ENCODE measurements around the gene SMPD3. TPM values are rescaled to one million over a fixed set of nuclear protein-coding genes. Genes with fewer than 3 reads are reported as not detected.
A peak's percentile ranks its signal among the peaks of the same experiment; 100 is the strongest.

SMPD3 gene
- total and polyA plus RNA-seq, 2 of the 8 experiments (the other 6 are each of a cell fraction or from before 2014, with no cell fraction given), result 0.39 to 1.3 TPM

DNA sequence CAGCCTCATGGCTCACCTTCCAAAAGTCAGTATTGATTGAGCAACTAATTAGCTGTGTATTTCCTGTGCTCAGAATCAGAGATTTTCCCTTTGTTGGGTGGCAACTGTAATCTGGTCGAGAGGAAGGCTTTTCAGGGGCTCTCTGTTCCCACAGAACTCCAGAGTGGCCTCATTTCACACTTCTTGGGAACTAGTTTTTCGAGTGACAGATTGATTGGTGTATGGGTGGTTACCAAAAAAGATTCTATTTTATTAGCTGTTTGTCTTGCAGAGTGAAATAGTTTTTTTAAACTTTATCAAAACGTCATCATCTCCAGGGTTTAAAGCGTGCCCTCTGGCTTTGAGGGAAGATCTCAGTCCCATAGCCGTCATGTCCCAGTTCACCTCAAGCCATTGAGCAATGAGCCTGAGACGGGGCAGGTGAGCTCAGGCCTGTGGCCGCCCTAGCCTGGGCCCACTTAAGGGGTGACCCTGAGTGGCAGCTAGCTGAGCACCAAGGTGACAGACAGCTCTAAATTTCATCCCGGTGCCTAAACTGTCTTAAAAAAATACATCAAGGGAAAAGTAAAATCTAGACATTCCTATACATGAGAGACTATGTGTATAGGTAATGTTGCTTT lies 53.0 kb downstream of the SMPD3 start:
- CTCF ChIA-PET (ENCODE audit: partially characterized antibody), result interaction anchor here (0.5 to 7.1 kb wide), 16 partner anchors 8 to 133 kb away, joined by 3 to 55 read pairs (median 4); no protein-coding TSS in a partner anchor
- POLR2A ChIA-PET (ENCODE audit: partially characterized antibody), result interaction anchor here (0.6 to 1.4 kb wide), 4 partner anchors 10 to 107 kb away, joined by 3 to 4 read pairs (median 3); no protein-coding TSS in a partner anchor

More for the DNA sequence above, 53.0 kb downstream of the SMPD3 start:
- Histone ChIP-seq H3K27me3 (replicated peaks in 1 of 4; ENCODE audit: control insufficient read depth in 3 of 4, extremely low read depth in 1 of 4, insufficient read depth in 3 of 4, low read length in 3 of 4) (no peaks in the 10 kb centered on the region), H3K23ac (ENCODE audit: insufficient read length) (no peak overlapping the region), H2BK120ac (replicated peaks; ENCODE audit: low read depth, low read length) (no peak overlapping the region), H2BK5ac (ENCODE audit: low read depth, low read length) (no peak overlapping the region), H3K9ac (replicated peaks in 1 of 4; ENCODE audit: extremely low read depth in 1 of 4, low read depth in 3 of 4, low read length in 3 of 4) (no peak overlapping the region), H3K56ac (replicated peaks; ENCODE audit: insufficient read length, low read depth, low read length) (no peak overlapping the region), H4K20me1 (replicated peaks in 1 of 2; ENCODE audit: control insufficient read depth in 1 of 2, insufficient read depth in 2 of 2, low read length in 2 of 2) (no peaks in the 10 kb centered on the region), H3K18ac (ENCODE audit: extremely low read depth, low read length) (peak overlapping the region; percentile 13; the same call in 1 of the 2 replicates), H2BK20ac (ENCODE audit: low read length) (peak overlapping the region; percentile 72; the same call in 1 of the 2 replicates), H3K4me3 (ENCODE audit: extremely low read depth in 1 of 4, insufficient read depth in 2 of 4, low read depth in 3 of 4, low read length in 4 of 4) (no peak overlapping the region), H3K79me1 (ENCODE audit: low read depth, low read length) (no peaks in the 10 kb centered on the region), H2AK5ac (ENCODE audit: low read depth, low read length) (no peak overlapping the region), H2AFZ (ENCODE audit: low read length) (no peak overlapping the region), H3K4ac (replicated peaks; ENCODE audit: insufficient read length, low read depth, low read length) (no peak overlapping the region), H2BK15ac (ENCODE audit: low read length) (0 out of 2 replicates have a peak overlapping the region, but pooled peaks have one; percentile 16), H3K4me1 (replicated peaks in 1 of 4; ENCODE audit: control insufficient read depth in 3 of 4, insufficient read depth in 4 of 4, low read length in 3 of 4) (peaks cover 0 to 11% (median 2%) of the 10 kb centered on the region in 4 experiments; a peak in 5 of 7 replicates), H3K4me2 (ENCODE audit: insufficient read depth in 1 of 2, low read depth in 2 of 2, low read length in 2 of 2) (no peak overlapping the region), H4K5ac (ENCODE audit: insufficient read length, low read depth, low read length) (no peak overlapping the region), H3K9me3 (ENCODE audit: insufficient read depth in 2 of 2, low read depth in 1 of 2, low read length in 1 of 2) (no peaks in the 10 kb centered on the region), H3K14ac (ENCODE audit: insufficient read length) (no peak overlapping the region), H4K91ac (replicated peaks; ENCODE audit: insufficient read length, low read length) (no peak overlapping the region), H3K23me2 (ENCODE audit: low read depth, low read length) (no peaks in the 10 kb centered on the region), H4K8ac (ENCODE audit: extremely low read depth, insufficient read depth, low read length) (no peak overlapping the region), H3K36me3 (ENCODE audit: control insufficient read depth in 2 of 4, insufficient read depth in 4 of 4, low read length in 3 of 4) (no peaks in the 10 kb centered on the region), H3K27ac (ENCODE audit: low read depth, low read length) (no peak overlapping the region), H3K79me2 (ENCODE audit: control insufficient read depth in 1 of 2, insufficient read depth in 2 of 2, low read length in 2 of 2) (no peaks in the 10 kb centered on the region), H2BK12ac (ENCODE audit: low read depth, low read length) (no peak overlapping the region; the same call in 1 of the 2 replicates)
- DNase-seq (ENCODE audit: low read depth in 1 of 2, low spot score in 2 of 2) (no peak), FAIRE-seq (no peak)
- TF ChIP-seq NANOG (IDR thresholded peaks at IDR 0.05; ENCODE audit: insufficient read depth, low read depth, low read length, poor library complexity, severe bottlenecking) (no peak), CREB1 (IDR thresholded peaks at IDR 0.05) (no peak), POU5F1 (IDR thresholded peaks at IDR 0.05; ENCODE audit: low read depth, low read length) (no peak), GABPA (IDR thresholded peaks at IDR 0.05; ENCODE audit: borderline replicate concordance, insufficient read depth, low read length) (no peak), BACH1 (IDR thresholded peaks at IDR 0.05; ENCODE audit: low read length) (no peak), SIN3A (conservative IDR thresholded peaks at IDR 0.05 in 1 of 2, IDR thresholded peaks at IDR 0.05 in 1 of 2; ENCODE audit: low read depth in 1 of 2, low read length in 2 of 2) (no peak), HDAC2 (IDR thresholded peaks at IDR 0.05; ENCODE audit: borderline replicate concordance in 1 of 2, low read depth in 2 of 2, low read length in 2 of 2) (no peak), TEAD4 (IDR thresholded peaks at IDR 0.05; ENCODE audit: low read depth, low read length) (no peak), CEBPB (IDR thresholded peaks at IDR 0.05; ENCODE audit: low read depth, low read length) (no peak), CHD2 (IDR thresholded peaks at IDR 0.05; ENCODE audit: low read length) (no peak), ZNF274 (IDR thresholded peaks at IDR 0.05; ENCODE audit: borderline replicate concordance, extremely low read depth, low read length) (no peak)
- 89% methylated on average over 8 of the region's 8 CpGs; no CpG with 5 or more reads in 1 of the 2 experiments for WGBS, 2 experiments (ENCODE audit: extremely low coverage in 1 of 2, insufficient coverage in 1 of 2, insufficient read length in 1 of 2, insufficient replicate concordance in 2 of 2, low coverage in 1 of 2, low lambda C conversion rate in 2 of 2, missing lambda C conversion rate in 1 of 2)
